LNCAP (cell line): ENCODE results near the gene MIOS.

Source experiments
- TF ChIP-seq, protein P1 (sequence below): fragments of 450-650 bp; IDR thresholded peaks from 2 replicates; pipeline ENCODE4 v1.5.1; 2017; ENCODE audit warnings: mild to moderate bottlenecking

Gene MIOS

DNA sequence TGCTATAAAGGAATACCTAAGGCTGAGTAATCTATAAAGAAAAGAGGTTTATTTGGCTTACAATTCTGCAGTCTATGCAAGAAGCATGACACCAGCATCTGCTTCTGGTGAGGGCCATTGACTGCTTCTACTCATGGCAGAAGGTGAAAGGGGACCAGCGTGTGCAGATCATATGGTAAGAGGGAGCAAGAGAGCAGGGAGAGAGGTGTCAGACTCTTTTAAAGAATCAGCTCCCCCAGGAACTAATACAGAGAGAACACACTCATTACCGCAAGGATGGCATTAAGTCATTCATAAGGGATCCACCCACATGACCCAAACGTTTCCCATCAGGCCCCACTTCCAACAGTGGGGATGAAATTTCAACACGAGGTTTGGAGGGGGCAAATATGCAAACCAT, 27.5 kb upstream of the MIOS start:
- TF ChIP-seq, protein P1, sequence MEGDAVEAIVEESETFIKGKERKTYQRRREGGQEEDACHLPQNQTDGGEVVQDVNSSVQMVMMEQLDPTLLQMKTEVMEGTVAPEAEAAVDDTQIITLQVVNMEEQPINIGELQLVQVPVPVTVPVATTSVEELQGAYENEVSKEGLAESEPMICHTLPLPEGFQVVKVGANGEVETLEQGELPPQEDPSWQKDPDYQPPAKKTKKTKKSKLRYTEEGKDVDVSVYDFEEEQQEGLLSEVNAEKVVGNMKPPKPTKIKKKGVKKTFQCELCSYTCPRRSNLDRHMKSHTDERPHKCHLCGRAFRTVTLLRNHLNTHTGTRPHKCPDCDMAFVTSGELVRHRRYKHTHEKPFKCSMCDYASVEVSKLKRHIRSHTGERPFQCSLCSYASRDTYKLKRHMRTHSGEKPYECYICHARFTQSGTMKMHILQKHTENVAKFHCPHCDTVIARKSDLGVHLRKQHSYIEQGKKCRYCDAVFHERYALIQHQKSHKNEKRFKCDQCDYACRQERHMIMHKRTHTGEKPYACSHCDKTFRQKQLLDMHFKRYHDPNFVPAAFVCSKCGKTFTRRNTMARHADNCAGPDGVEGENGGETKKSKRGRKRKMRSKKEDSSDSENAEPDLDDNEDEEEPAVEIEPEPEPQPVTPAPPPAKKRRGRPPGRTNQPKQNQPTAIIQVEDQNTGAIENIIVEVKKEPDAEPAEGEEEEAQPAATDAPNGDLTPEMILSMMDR: no peak

DNA sequence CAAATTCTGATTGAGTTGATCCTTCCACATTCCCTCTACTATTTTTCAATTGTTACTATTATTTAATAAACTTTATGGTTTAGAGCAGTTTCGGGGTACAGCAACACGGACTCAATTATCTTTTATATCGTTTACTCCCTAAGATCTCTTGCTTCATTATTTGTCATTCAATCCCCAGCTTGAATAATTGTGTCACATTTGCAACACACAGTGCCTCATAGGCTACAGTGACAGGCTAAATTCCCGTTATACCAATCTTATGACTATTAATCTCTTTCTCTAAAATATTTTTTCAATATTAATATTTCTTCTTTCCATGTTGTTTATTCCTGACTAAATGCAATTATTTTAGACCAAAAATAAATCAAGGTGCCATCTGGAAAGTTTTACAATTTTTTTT, 27.0 kb upstream of the MIOS start:
- TF ChIP-seq, protein P1: no peak

DNA sequence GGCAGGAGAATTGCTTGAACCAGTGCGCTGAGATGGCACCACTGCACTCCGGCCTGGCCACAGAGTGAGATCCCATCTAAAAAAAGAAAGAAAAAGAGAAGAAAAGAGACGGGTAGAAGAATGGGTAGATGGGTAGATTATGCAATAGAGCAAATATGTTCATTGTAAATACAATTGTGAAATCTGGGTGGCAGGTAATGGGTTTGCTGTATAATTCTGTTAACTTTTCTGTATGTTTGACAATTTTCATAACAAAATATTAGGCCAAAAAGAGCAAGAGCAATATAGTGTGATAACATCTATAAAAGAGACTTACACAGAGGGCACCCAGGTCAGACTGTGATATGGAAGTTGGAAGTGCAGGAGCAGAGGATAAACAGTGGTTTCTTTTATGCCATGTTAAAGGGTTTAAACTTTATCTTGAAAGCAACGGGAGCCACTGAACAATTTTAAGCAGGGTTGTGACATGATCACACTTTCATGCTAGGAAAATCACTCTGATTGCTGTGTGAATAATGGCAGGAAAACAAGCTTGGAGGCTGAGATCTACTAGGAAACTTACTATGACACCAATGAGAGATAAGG, 24.3 kb upstream of the MIOS start:
- TF ChIP-seq, protein P1: no peak

DNA sequence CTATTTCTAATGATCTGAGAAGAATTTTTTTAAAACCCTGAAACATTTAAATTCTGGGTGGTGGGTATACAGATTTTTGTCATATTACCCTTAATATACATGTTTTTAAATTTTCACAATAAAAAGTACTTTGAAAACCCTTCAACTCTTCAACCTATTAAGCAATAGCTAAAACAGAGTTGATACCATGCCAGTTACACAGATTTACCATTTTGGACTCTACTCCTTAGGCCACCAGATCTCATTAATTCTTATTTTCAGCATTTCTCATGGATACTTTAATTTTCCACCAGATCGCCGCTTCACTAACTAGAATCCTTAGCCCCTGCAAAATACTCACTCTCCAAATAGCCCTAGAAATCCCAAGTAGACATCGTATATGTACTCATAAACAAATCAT, 18.3 kb upstream of the MIOS start:
- TF ChIP-seq, protein P1: no peak

DNA sequence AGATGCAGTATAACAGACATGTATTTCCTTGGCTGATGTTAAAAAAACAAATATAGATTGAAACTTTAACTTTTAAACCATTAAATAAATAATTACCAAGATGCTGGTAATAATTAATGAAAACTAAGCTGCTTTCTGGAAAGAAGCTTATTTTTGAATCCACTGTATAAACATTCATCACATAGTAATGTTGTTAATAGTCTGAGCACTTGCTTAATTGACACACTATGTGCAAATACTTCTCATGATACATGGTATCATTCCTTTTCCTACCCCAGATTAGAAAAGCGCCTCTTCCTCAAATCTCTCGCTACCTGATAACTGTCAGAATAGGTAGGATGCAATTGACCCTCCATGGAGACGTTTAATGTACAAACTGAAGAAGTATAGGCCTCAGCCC, 16.0 kb upstream of the MIOS start:
- TF ChIP-seq, protein P1: no peak

DNA sequence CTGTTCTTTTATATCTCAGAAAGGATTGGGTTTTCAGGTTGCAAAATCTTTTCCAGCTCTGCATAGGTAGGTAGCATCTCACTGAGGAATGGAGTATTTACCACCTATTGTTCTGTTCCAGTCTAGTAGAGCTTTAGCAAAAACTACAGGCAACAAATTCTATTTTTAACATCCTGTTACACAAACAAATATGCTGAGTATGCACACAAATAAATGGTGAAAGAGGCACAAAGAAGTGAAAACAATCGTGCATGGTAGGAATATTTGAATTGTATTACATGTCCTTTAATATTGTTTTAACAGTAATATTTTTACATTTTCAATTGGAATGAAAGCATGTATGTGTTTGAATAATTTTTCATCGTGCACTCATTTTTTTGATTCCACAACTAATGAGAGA, 14.5 kb upstream of the MIOS start:
- TF ChIP-seq, protein P1: no peak

DNA sequence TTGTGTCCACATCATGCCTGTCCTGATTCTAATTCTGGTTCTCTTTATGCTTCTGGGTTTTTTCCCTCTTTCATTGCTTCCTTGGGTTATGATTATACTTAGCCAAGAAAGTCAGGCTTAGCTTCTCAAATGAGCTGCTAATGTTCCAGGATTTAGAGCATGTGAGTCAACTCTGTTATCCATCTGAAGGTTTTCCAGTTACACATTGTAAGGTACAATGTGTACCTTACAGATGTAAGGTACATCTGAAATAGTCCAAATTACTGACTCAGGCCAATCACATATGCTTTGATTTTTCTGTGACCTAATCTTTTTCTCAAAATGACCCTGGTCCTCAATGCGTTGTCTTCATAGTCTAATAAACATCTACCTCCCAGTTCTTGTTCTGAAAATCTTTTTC, 13.3 kb upstream of the MIOS start:
- TF ChIP-seq, protein P1: no peak

DNA sequence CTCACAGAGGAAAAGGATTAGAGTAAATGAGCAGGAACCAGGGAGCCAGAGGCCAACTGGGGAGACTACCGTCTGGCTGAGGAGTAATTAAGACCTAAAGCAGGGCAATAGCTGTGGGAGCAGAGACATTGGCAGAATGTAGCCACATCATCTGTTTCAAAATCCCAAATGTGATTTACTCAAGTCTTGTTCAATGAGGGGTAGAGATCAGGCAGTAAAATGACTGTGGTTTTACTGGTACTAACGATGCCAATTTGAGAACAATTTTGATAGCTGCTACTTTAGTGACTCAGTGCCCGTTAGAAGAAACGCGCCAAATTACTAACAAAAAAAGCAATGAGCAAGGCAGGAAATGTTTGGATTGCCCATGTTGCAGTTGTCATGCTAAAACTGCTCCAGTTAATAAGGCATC, 12.7 kb upstream of the MIOS start:
- TF ChIP-seq, protein P1: no peak
